ENCODE data around the gene TMEM100. TPM values are rescaled to one million over a fixed set of nuclear protein-coding genes. Genes with fewer than 3 reads are reported as not detected.
A peak's percentile ranks its signal among the peaks of the same experiment; 100 is the strongest.

Gene TMEM100, protein sequence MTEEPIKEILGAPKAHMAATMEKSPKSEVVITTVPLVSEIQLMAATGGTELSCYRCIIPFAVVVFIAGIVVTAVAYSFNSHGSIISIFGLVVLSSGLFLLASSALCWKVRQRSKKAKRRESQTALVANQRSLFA
- total RNA-seq: not detected

DNA sequence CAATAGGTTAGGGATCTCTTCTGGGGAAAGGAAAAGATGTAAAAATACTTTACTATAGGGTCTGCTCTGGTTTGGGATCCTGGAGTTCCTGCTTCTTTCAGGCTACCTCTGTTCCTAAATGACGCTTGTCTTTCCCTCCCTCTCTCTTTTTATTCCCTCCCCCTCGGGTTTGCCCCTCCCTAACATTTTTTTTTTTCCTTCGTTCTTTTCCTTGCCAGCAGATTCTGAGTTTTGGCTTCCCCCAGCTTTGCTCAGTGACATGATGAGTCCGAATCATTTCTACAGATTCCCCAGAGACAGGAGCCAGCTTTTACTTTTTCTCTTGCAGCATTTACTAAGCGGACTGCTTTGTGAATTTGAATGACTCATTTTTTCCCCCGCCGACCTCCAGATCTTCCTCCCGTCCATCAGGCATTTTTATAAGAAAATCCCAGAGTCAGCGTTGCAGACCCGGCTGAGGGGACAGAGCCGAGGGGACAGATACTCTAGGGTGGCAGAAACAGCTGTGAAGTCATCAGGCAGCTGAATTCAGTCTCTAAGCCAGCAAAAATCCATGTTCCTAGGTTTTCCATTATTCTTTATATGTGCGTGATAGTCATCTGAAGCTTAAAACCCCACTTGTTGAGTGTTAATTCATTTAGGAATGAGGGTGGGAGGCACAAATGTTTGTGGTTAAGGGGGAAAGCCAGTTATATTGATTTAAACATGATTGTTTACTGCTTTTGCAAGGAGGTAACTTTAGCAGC is at the start of gene TMEM100:
TSS of gene TMEM100 (minus strand) at position 123 of the 746 bp plus-strand sequence. CDS start 1,794 bp downstream, outside the sequence.
- ChIA-PET POLR2A (interaction anchor here (1.2 kb wide), 1 partner anchor 24 kb away, joined by 4 read pairs; no protein-coding TSS in a partner anchor), CTCF (interaction anchor here (1.5 to 2.7 kb wide), 3 partner anchors 10 to 196 kb away, joined by 5 to 14 read pairs (median 10); no protein-coding TSS in a partner anchor)
- no peak within 1 kb of the TSS for H3K27ac Mint-ChIP-seq

DNA sequence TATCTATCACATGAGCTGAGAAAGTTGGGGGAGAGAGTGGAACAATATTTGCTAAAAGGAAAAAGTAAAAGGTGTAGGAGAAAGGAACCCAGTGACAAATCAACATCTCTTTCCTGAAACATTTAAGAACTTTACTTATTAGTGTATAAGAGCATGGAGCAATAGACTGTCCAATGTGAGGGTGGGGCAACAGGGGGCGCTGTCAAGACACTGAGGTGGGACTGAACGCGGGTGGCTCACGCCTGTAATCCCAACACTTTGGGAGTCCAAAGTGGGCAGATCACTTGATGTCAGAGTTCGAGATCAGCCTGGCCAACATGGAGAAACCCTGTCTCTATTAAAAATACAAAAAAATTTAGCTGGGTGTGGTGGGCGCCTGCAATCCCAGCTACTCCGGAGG is 49.4 kb upstream of the TMEM100 start:
- no peak for ATAC-seq
- H3K36me3 Mint-ChIP-seq (ENCODE audit: low read depth): peaks cover 7% of the 10 kb centered on the region
- H3K9me3 Mint-ChIP-seq: no peaks in the 10 kb centered on the region
- CTCF ChIA-PET: interaction anchor here (0.9 to 6.6 kb wide), 7 partner anchors 9 to 246 kb away, joined by 3 to 41 read pairs (median 4); no protein-coding TSS in a partner anchor
- H3K4me3 Mint-ChIP-seq: no peak overlapping the region
- no peaks in the 10 kb centered on the region for H3K4me1 Mint-ChIP-seq (ENCODE audit: low read depth)
- TF ChIP-seq, protein P1, sequence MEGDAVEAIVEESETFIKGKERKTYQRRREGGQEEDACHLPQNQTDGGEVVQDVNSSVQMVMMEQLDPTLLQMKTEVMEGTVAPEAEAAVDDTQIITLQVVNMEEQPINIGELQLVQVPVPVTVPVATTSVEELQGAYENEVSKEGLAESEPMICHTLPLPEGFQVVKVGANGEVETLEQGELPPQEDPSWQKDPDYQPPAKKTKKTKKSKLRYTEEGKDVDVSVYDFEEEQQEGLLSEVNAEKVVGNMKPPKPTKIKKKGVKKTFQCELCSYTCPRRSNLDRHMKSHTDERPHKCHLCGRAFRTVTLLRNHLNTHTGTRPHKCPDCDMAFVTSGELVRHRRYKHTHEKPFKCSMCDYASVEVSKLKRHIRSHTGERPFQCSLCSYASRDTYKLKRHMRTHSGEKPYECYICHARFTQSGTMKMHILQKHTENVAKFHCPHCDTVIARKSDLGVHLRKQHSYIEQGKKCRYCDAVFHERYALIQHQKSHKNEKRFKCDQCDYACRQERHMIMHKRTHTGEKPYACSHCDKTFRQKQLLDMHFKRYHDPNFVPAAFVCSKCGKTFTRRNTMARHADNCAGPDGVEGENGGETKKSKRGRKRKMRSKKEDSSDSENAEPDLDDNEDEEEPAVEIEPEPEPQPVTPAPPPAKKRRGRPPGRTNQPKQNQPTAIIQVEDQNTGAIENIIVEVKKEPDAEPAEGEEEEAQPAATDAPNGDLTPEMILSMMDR (IDR thresholded peaks at IDR 0.05): no peak
- POLR2A ChIA-PET: no interaction called here
- intact Hi-C loops (cut with micrococcal nuclease): loop anchor here (5.0 kb wide), 1 partner anchor 245 kb away; no protein-coding TSS in a partner anchor
- no peak for DNase-seq
- H3K27ac Mint-ChIP-seq: no peak overlapping the region
- no peaks in the 10 kb centered on the region for H3K27me3 Mint-ChIP-seq

More for the DNA sequence above, at the start of gene TMEM100:
- H3K4me1 Mint-ChIP-seq (ENCODE audit: low read depth): no peaks in the 10 kb centered on the region
- ATAC-seq (no peak), DNase-seq (no peak)
- H3K9me3 Mint-ChIP-seq: no peaks in the 10 kb centered on the region
- intact Hi-C loops (cut with micrococcal nuclease): no loop called here
- TF ChIP-seq, protein P1 (IDR thresholded peaks at IDR 0.05): no peak
- H3K4me3 Mint-ChIP-seq: no peak within 1 kb of the TSS
- H3K27me3 Mint-ChIP-seq: peaks cover 53% of the 10 kb centered on the region
- no peaks in the 10 kb centered on the region for H3K36me3 Mint-ChIP-seq (ENCODE audit: low read depth)

DNA sequence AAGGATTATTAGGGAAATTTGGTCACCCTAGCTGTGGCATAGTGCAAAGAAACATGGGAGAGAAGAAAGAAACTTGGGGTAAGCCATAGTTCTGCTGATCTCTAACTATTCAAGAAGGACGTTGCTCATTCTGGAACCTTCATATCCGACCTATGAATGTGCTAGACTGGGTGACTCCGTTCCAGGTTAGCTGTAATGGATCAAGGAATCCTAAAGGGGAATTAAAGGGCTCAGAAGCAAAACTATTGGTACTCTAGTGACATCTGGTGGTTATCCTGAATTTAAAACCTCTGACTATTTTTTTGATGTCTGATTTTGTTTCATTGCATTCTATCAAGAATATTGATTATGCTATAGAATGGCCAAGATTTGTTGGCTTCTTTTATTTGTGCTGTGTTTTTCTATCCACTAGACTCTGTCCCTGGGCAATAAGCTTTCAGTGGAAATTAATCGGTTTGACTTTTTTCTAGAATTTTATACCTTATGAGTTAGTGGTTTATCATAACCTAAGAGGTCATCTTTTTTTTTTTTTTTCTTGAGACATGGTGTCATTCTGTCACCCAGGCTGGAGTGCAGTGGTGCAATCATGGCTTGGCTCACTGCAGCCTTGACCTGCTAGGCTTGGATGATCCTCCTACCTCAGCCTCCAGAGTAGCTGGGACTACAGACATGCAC is 47.7 kb upstream of the TMEM100 start:
- ChIA-PET POLR2A (no interaction called here), CTCF (interaction anchor here (0.9 to 6.6 kb wide), 15 partner anchors 11 to 246 kb away, joined by 3 to 41 read pairs (median 4); partner anchors contain the start of gene PCTP)
- Mint-ChIP-seq H3K27me3 (no peaks in the 10 kb centered on the region), H3K9me3 (no peaks in the 10 kb centered on the region), H3K36me3 (ENCODE audit: low read depth) (no peaks in the 10 kb centered on the region), H3K27ac (no peak overlapping the region), H3K4me1 (ENCODE audit: low read depth) (no peaks in the 10 kb centered on the region), H3K4me3 (no peak overlapping the region)
- TF ChIP-seq, protein P1 (IDR thresholded peaks at IDR 0.05): peak; percentile 60
- ATAC-seq (no peak), DNase-seq (no peak)
- intact Hi-C loops (cut with micrococcal nuclease): loop anchor here (5.0 kb wide), 1 partner anchor 243 kb away; no protein-coding TSS in a partner anchor

DNA sequence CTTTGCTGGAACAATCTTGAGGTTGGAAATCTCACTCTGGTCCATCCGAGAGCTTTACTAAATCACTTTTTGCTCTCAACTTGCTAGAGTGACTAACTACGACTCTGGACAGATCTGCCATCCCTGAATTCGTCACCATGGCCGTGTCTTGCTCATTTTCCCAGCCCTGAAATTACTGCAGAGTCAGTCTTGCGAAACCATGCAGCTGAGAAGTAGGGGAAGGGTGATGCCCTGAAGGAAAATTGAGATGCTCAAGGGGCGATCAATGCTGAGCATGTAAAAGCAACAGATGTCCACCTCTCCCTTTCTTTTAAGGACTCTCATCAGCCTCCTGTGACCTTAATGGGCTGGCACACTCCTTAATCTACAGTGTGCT is 46.9 kb upstream of the TMEM100 start:
- Mint-ChIP-seq H3K27me3 (no peaks in the 10 kb centered on the region), H3K4me1 (ENCODE audit: low read depth) (no peaks in the 10 kb centered on the region), H3K36me3 (ENCODE audit: low read depth) (no peaks in the 10 kb centered on the region), H3K27ac (no peak overlapping the region), H3K4me3 (no peak overlapping the region), H3K9me3 (no peaks in the 10 kb centered on the region)
- DNase-seq (no peak), ATAC-seq (no peak)
- ChIA-PET POLR2A (no interaction called here), CTCF (interaction anchor here (0.9 to 6.6 kb wide), 10 partner anchors 8 to 246 kb away, joined by 3 to 41 read pairs (median 4); partner anchors contain the start of gene PCTP)
- TF ChIP-seq, protein P1 (IDR thresholded peaks at IDR 0.05): no peak
- intact Hi-C loops (cut with micrococcal nuclease): no loop called here

All from activated CD8-positive, alpha-beta T cell treated with anti-CD3 and anti-CD28 coated beads for 36 hours (primary cell).